ENCODE measurements around the gene PTGFR.

- no peak for TF ChIP-seq CTCF (IDR thresholded peaks at IDR 0.05; ENCODE audit: insufficient read depth, low read length, poor library complexity, severe bottlenecking)
- TF ChIP-seq EZH2phosphoT487 (conservative IDR thresholded peaks at IDR 0.05; ENCODE audit: low read length), result no peak
Observed at GRCh38 chr1:78519446-78519845, 28.7 kb downstream of the PTGFR start.
